Activated naive CD8-positive, alpha-beta T cell (primary cell): ENCODE results near the gene TRIM9.

Experiments
- H3K27ac Mint-ChIP-seq: one replicate; pipeline ENCODE4 v1.8.0; 2021; ENCODE audit warnings: mixed read lengths
- H3K27me3 Mint-ChIP-seq: one replicate; pipeline ENCODE4 v1.8.0; 2021; ENCODE audit warnings: mixed read lengths
- H3K36me3 Mint-ChIP-seq: one replicate; pipeline ENCODE4 v1.8.0; 2021; ENCODE audit warnings: mixed read lengths
- H3K4me1 Mint-ChIP-seq: one replicate; pipeline ENCODE4 v1.8.0; 2021; ENCODE audit warnings: low read depth, mixed read lengths
- H3K4me3 Mint-ChIP-seq: one replicate; pipeline ENCODE4 v1.8.0; 2021; ENCODE audit warnings: mild to moderate bottlenecking, mixed read lengths
- H3K9me3 Mint-ChIP-seq: one replicate; pipeline ENCODE4 v1.8.0; 2021; ENCODE audit warnings: low read depth, mixed read lengths

TRIM9 gene

GRCh38 chr14:50936882-50937281 lies 158.0 kb downstream of the TRIM9 start:
- Mint-ChIP-seq H3K9me3 (no peaks in the 10 kb centered on the region), H3K36me3 (no peaks in the 10 kb centered on the region), H3K4me3 (no peak overlapping the region), H3K27ac (no peak overlapping the region), H3K27me3 (peaks cover 17% of the 10 kb centered on the region), H3K4me1 (no peaks in the 10 kb centered on the region)

GRCh38 chr14:50936016-50936340 lies 158.9 kb downstream of the TRIM9 start:
- Mint-ChIP-seq H3K36me3 (no peaks in the 10 kb centered on the region), H3K9me3 (no peaks in the 10 kb centered on the region), H3K4me3 (no peak overlapping the region), H3K4me1 (no peaks in the 10 kb centered on the region), H3K27me3 (peaks cover 10% of the 10 kb centered on the region), H3K27ac (no peak overlapping the region)

GRCh38 chr14:50935126-50936015 lies 159.5 kb downstream of the TRIM9 start:
- peaks cover 10% of the 10 kb centered on the region for H3K27me3 Mint-ChIP-seq
- no peak overlapping the region for H3K27ac Mint-ChIP-seq
- no peaks in the 10 kb centered on the region for H3K9me3 Mint-ChIP-seq
- H3K4me3 Mint-ChIP-seq = no peak overlapping the region
- no peaks in the 10 kb centered on the region for H3K4me1 Mint-ChIP-seq
- H3K36me3 Mint-ChIP-seq = no peaks in the 10 kb centered on the region

- H3K4me1 Mint-ChIP-seq = no peaks in the 10 kb centered on the region
- H3K36me3 Mint-ChIP-seq = no peaks in the 10 kb centered on the region
- no peak overlapping the region for H3K4me3 Mint-ChIP-seq
- no peak overlapping the region for H3K27ac Mint-ChIP-seq
- no peaks in the 10 kb centered on the region for H3K9me3 Mint-ChIP-seq
- peaks cover 9% of the 10 kb centered on the region for H3K27me3 Mint-ChIP-seq
Observed at GRCh38 chr14:50932592-50933495, 162.1 kb downstream of the TRIM9 start.

- Mint-ChIP-seq H3K36me3 (no peaks in the 10 kb centered on the region), H3K27me3 (peaks cover 9% of the 10 kb centered on the region), H3K27ac (no peak overlapping the region), H3K4me1 (no peaks in the 10 kb centered on the region), H3K9me3 (no peaks in the 10 kb centered on the region), H3K4me3 (no peak overlapping the region)
Observed at GRCh38 chr14:50932156-50932555, 162.7 kb downstream of the TRIM9 start.

- Mint-ChIP-seq H3K4me1 (no peaks in the 10 kb centered on the region), H3K36me3 (no peaks in the 10 kb centered on the region), H3K27ac (no peak overlapping the region), H3K27me3 (peaks cover 9% of the 10 kb centered on the region), H3K4me3 (no peak overlapping the region), H3K9me3 (no peaks in the 10 kb centered on the region)
Observed at GRCh38 chr14:50931559-50931958, 163.3 kb downstream of the TRIM9 start.

DNA sequence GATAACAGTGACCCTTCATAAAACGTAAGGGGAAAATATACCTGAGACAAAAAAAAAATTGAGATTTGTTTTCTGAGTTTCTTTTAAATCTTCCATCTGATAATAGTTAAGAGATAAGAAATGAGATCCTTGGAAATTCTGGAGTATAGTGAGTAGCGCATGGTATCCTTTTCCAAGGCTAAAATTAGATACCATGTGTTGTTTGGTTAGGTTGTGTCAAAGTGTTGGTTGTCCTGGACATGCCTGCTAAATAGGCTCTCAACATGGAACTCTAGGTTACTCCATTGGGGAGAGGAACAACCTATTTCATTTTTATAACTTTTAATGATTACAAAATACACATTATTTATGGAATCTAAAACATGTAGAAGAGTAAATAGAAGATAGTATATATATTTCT lies 165.4 kb downstream of the TRIM9 start:
- Mint-ChIP-seq H3K27me3 (peaks cover 6% of the 10 kb centered on the region), H3K27ac (no peak overlapping the region), H3K4me1 (no peaks in the 10 kb centered on the region), H3K4me3 (no peak overlapping the region), H3K36me3 (no peaks in the 10 kb centered on the region), H3K9me3 (no peaks in the 10 kb centered on the region)

DNA sequence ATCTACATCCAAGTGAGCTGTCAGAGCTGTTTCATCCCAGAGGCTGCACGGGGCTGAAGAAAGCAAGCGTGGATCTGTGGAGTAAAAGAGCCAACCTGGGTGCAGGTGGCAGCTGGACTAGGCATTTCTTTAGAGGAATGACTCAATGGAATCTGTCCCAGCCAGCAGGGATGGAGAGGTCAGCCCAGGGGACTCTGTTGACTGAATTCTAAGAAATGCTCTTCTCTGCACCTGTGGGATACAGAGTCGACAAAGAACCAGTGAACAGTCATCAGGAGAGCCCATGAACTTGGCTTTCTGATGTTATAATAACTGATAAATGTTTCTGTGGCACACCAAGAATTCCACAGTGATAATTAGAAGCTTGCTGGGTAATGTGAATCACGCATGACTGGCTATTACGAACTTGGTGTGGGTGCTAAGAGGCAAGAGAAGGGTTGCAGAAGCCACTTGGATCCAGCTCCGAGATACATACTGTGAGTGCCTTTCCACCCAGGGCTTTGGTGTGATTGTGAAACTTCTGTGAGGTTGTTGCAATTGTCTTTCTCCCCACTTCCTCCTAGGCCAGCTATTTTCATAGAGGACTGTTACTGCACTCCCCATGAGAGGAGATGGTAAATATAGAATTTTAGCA lies 166.8 kb downstream of the TRIM9 start:
- Mint-ChIP-seq H3K4me1 (no peaks in the 10 kb centered on the region), H3K9me3 (no peaks in the 10 kb centered on the region), H3K4me3 (no peak overlapping the region), H3K27me3 (peaks cover 3% of the 10 kb centered on the region), H3K36me3 (no peaks in the 10 kb centered on the region), H3K27ac (no peak overlapping the region)

DNA sequence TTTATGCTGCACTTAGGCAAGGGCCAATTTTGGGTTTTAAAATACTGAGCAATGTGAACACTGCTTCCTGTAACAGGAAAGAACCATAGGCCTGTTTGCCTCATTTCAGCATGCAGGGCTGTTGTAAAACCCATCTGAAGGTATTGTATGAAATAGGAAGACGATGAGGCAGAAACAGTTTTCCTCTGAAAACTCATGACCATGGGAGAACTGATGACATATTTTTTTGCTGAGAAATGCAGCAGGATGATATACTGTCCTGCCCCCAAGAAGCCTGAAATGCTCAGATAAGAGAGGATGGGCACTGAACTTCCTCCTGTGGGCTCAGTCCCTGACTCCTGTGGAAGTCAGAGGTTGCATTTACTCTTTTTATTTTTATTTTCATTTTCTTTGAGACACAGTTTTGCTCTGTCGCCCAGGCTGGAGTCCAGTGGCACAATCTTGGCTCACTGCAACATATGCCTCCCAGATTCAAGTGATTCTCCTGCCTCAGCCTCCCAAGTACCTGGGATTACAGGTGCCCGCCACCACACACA lies 168.0 kb downstream of the TRIM9 start:
- no peak overlapping the region for H3K4me3 Mint-ChIP-seq
- no peaks in the 10 kb centered on the region for H3K4me1 Mint-ChIP-seq
- H3K36me3 Mint-ChIP-seq = no peaks in the 10 kb centered on the region

More for the DNA sequence above, 168.0 kb downstream of the TRIM9 start:
- Mint-ChIP-seq H3K27ac (no peak overlapping the region), H3K9me3 (no peaks in the 10 kb centered on the region), H3K27me3 (peaks cover 5% of the 10 kb centered on the region)
